Endodermal cell (in vitro differentiated cells): ENCODE measurements around the gene UNC13A. TPM values are rescaled to one million over a fixed set of nuclear protein-coding genes. Genes with fewer than 3 reads are reported as not detected.

ENCODE experiments used
- DNase-seq: peaks from one replicate; pipeline ENCODE4 v3.0.0-alpha.2; 2017
- H3K27ac ChIP-seq: 2 replicates; pipeline ENCODE4 v1.5.1; 2013; ENCODE audit warnings: mild to moderate bottlenecking, low read depth, low read length, moderate library complexity
- H3K27me3 ChIP-seq: 2 replicates; pipeline ENCODE4 v1.6.1; 2013; ENCODE audit warnings: mild to moderate bottlenecking, low read length, moderate library complexity; ENCODE audit not compliant: insufficient read depth, control insufficient read depth, poor library complexity, severe bottlenecking
- H3K36me3 ChIP-seq: 2 replicates; pipeline ENCODE4 v1.7.0; 2013; ENCODE audit warnings: mild to moderate bottlenecking, low read length, moderate library complexity; ENCODE audit not compliant: control insufficient read depth, insufficient read depth
- H3K4me1 ChIP-seq: one replicate; pipeline ENCODE4 v1.7.0; 2013; ENCODE audit warnings: low read length; ENCODE audit not compliant: control insufficient read depth, insufficient read depth
- H3K4me3 ChIP-seq: 2 replicates; pipeline ENCODE4 v1.5.1; 2013; ENCODE audit warnings: mild to moderate bottlenecking, low read length, moderate library complexity
- H3K9ac ChIP-seq: 2 replicates; pipeline ENCODE4 v1.6.1; 2013; ENCODE audit warnings: mild to moderate bottlenecking, low read length, moderate library complexity; ENCODE audit not compliant: poor library complexity, severe bottlenecking; ENCODE audit errors: extremely low read depth
- H3K9me3 ChIP-seq: 2 replicates; pipeline ENCODE4 v1.6.1; 2013; ENCODE audit warnings: mild to moderate bottlenecking, low read length, moderate library complexity; ENCODE audit not compliant: control insufficient read depth
- H3K27ac Mint-ChIP-seq: 2 replicates; pipeline ENCODE4 v1.8.0; 2020; ENCODE audit warnings: mixed read lengths
- H3K27me3 Mint-ChIP-seq: 2 replicates; pipeline ENCODE4 v1.8.0; 2021; ENCODE audit warnings: mild to moderate bottlenecking, mixed read lengths; ENCODE audit not compliant: insufficient read depth
- H3K36me3 Mint-ChIP-seq: 2 replicates; pipeline ENCODE4 v1.8.0; 2020; ENCODE audit warnings: low read depth, mixed read lengths
- H3K4me1 Mint-ChIP-seq: 2 replicates; pipeline ENCODE4 v1.8.0; 2020; ENCODE audit warnings: mixed read lengths
- H3K4me3 Mint-ChIP-seq: 2 replicates; pipeline ENCODE4 v1.8.0; 2020; ENCODE audit warnings: mild to moderate bottlenecking, moderate library complexity, mixed read lengths
- H3K9me3 Mint-ChIP-seq: 2 replicates; pipeline ENCODE4 v1.8.0; 2020; ENCODE audit warnings: mild to moderate bottlenecking, mixed read lengths
- CTCF ChIP-seq: fragments of 200-600 bp; sonication (generic); conservative IDR thresholded peaks from 2 replicates; pipeline ENCODE4 v1.5.0; 2021; ENCODE audit warnings: antibody characterized with exemption, mild to moderate bottlenecking
- WGBS, 2 experiments: methylation state at CpG; one replicate each; pipeline versions ENCODE4 v1.1.5 to v1.1.7; 2013; ENCODE audit warnings: missing lambda C conversion rate in 2 of 2, mixed read lengths in 1 of 2; ENCODE audit not compliant: insufficient coverage in 1 of 2, insufficient read length in 1 of 2; 5-methylcytosine and 5-hydroxymethylcytosine counted together
- total RNA-seq, 2 donors: library from RNA; stranded (reverse); fragmentation: NEBNext Ultra II Directional in 1 of 2; extraction: Animal tissue kit (Norgen Biotek cat#: 25700) in 1 of 2; gene quantifications; 2 replicates in 1 of 2; 3 replicates in 1 of 2; pipeline ENCODE4 v1.2.1, GENCODE V29; 2021

The UNC13A gene
- total RNA-seq, 2 donors from 2014 or later = 5.6 to 10.7 TPM

- Mint-ChIP-seq H3K36me3 (peaks cover 16% of the 10 kb centered on the region), H3K27ac (no peak overlapping the region), H3K4me1 (no peaks in the 10 kb centered on the region), H3K27me3 (no peaks in the 10 kb centered on the region), H3K9me3 (no peaks in the 10 kb centered on the region), H3K4me3 (no peak overlapping the region)
- no peaks in the 10 kb centered on the region for H3K27me3 ChIP-seq
- H3K4me1 ChIP-seq = no peaks in the 10 kb centered on the region
- no peaks in the 10 kb centered on the region for H3K9me3 ChIP-seq
- H3K36me3 ChIP-seq = no peaks in the 10 kb centered on the region
- no peak for TF ChIP-seq CTCF
- H3K4me3 ChIP-seq = no peak overlapping the region
- H3K27ac ChIP-seq = no peak overlapping the region
- H3K9ac ChIP-seq = no peak overlapping the region
- 90 to 94% methylated on average over 1 of the region's 1 CpG for WGBS, 2 experiments
- no peak for DNase-seq
These were observed 46.3 kb downstream of the UNC13A start for GRCh38 chr19:17641846-17642245.

- no peaks in the 10 kb centered on the region for H3K27me3 Mint-ChIP-seq
- H3K4me1 Mint-ChIP-seq = no peaks in the 10 kb centered on the region
- H3K27ac Mint-ChIP-seq = no peak overlapping the region
- no peaks in the 10 kb centered on the region for H3K27me3 ChIP-seq
- no peaks in the 10 kb centered on the region for H3K9me3 Mint-ChIP-seq
- no peaks in the 10 kb centered on the region for H3K4me1 ChIP-seq
- H3K4me3 ChIP-seq = no peak overlapping the region
- no peak for DNase-seq
- TF ChIP-seq CTCF = no peak
- WGBS, 2 experiments = 88 to 94% methylated on average over 15 of the region's 15 CpGs
- H3K36me3 ChIP-seq = no peaks in the 10 kb centered on the region
- H3K9me3 ChIP-seq = no peaks in the 10 kb centered on the region
- H3K27ac ChIP-seq = no peak overlapping the region
- no peak overlapping the region for H3K4me3 Mint-ChIP-seq
- H3K9ac ChIP-seq = no peak overlapping the region
- peaks cover 23% of the 10 kb centered on the region for H3K36me3 Mint-ChIP-seq
These were observed 47.0 kb downstream of the UNC13A start for GRCh38 chr19:17641181-17641580.

- DNase-seq = no peak
- H3K9ac ChIP-seq = no peak overlapping the region
- Mint-ChIP-seq H3K4me3 (no peak overlapping the region), H3K27ac (no peak overlapping the region), H3K27me3 (no peaks in the 10 kb centered on the region), H3K4me1 (no peaks in the 10 kb centered on the region), H3K9me3 (no peaks in the 10 kb centered on the region), H3K36me3 (peaks cover 20% of the 10 kb centered on the region)
- H3K27ac ChIP-seq = no peak overlapping the region
- H3K4me1 ChIP-seq = no peaks in the 10 kb centered on the region
- WGBS, 2 experiments = 89 to 100% methylated on average over 1 of the region's 1 CpG
- H3K4me3 ChIP-seq = no peak overlapping the region
- no peaks in the 10 kb centered on the region for H3K27me3 ChIP-seq
- no peaks in the 10 kb centered on the region for H3K36me3 ChIP-seq
- no peaks in the 10 kb centered on the region for H3K9me3 ChIP-seq
- TF ChIP-seq CTCF = no peak
These were observed 54.5 kb downstream of the UNC13A start for GRCh38 chr19:17633700-17634099.
